ENCODE data around the gene RAP1GAP. TPM values are rescaled to one million over a fixed set of nuclear protein-coding genes. Genes with fewer than 3 reads are reported as not detected.
"Not testable (repeated sequence)": the region's sequence is repeated elsewhere in the genome, so short reads cannot be mapped to it uniquely, and the experiment has no call there.

RAP1GAP gene
- total RNA-seq, 2 donors from 2014 or later: 46.5 to 104 TPM

DNA sequence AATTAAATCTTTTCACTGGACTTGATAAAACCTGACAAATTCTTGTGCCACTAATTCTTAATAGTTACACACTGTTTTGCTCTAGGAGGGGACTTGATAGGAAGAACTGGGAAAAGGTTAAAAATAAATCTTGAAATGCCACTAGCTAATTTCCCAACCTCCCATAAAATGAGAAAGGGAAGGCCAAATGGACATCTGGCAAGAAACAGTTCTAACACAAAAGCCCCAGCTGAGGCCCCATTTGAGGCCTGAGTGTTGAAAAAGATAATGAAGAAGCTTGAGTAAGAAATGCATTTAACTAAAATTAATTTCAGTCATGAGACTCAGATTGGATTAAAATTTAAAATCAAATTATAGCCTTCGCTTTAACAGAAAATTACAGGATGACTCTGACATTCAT is 11.2 kb upstream of the RAP1GAP start:
- no peak overlapping the region for H3K4me3 ChIP-seq
- no peaks in the 10 kb centered on the region for H3K4me1 ChIP-seq
- 97 to 100% methylated on average over 1 of the region's 1 CpG for WGBS, 2 donors
- intact Hi-C loops (cut with DNase I): no loop called here
- TF ChIP-seq POLR2A (IDR thresholded peaks at IDR 0.05): no peak
- TF ChIP-seq, protein P1, sequence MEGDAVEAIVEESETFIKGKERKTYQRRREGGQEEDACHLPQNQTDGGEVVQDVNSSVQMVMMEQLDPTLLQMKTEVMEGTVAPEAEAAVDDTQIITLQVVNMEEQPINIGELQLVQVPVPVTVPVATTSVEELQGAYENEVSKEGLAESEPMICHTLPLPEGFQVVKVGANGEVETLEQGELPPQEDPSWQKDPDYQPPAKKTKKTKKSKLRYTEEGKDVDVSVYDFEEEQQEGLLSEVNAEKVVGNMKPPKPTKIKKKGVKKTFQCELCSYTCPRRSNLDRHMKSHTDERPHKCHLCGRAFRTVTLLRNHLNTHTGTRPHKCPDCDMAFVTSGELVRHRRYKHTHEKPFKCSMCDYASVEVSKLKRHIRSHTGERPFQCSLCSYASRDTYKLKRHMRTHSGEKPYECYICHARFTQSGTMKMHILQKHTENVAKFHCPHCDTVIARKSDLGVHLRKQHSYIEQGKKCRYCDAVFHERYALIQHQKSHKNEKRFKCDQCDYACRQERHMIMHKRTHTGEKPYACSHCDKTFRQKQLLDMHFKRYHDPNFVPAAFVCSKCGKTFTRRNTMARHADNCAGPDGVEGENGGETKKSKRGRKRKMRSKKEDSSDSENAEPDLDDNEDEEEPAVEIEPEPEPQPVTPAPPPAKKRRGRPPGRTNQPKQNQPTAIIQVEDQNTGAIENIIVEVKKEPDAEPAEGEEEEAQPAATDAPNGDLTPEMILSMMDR (IDR thresholded peaks at IDR 0.05): no peak
- no peak for ATAC-seq
- no peak overlapping the region for H3K27ac ChIP-seq
- no peaks in the 10 kb centered on the region for H3K9me3 ChIP-seq
- DNase-seq: no peak
- H3K27me3 ChIP-seq: no peaks in the 10 kb centered on the region
- peaks cover 0 to 2% of the 10 kb centered on the region in 2 donors for H3K36me3 ChIP-seq (replicated peaks in 1 of 2; ENCODE audit: insufficient read depth in 1 of 2, low read depth in 2 of 2)

GRCh38 chr1:21677168-21677567 is 8.0 kb upstream of the RAP1GAP start:
- Histone ChIP-seq H3K27ac (no peak overlapping the region), H3K36me3 (replicated peaks in 1 of 2; ENCODE audit: insufficient read depth in 1 of 2, low read depth in 2 of 2) (peaks cover 0 to 2% of the 10 kb centered on the region in 2 donors), H3K9me3 (no peaks in the 10 kb centered on the region), H3K4me1 (peaks cover 17% of the 10 kb centered on the region), H3K4me3 (no peak overlapping the region), H3K27me3 (no peaks in the 10 kb centered on the region)
- DNase-seq (no peak), ATAC-seq (no peak)
- WGBS, 2 donors: 82 to 83% methylated on average over 6 of the region's 6 CpGs
- no peak for TF ChIP-seq POLR2A (IDR thresholded peaks at IDR 0.05)
- TF ChIP-seq, protein P1 (IDR thresholded peaks at IDR 0.05): no peak
- intact Hi-C loops (cut with DNase I): no loop called here

DNA sequence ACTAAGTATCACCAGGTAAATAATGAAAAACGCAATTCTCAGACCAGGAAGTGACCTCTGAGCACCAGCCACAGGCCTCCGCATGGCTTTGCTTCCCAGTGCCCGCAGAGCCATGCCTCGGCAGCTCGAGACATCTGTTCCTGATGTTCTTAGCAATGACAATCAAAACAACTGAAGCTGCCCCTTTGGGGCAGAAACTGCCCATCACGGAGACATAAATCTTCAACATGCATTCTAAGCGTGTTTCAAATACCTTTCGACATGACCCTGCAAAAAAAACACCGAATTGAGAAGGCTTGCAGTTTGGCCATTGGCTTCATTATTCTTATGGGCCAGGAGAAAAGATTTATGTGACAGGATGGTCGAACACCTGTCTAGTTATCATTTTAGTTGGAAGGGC is 5.8 kb upstream of the RAP1GAP start:
- no peak overlapping the region for H3K4me3 ChIP-seq
- ATAC-seq: no peak
- no peak for TF ChIP-seq POLR2A (IDR thresholded peaks at IDR 0.05)
- TF ChIP-seq, protein P1 (IDR thresholded peaks at IDR 0.05): no peak
- H3K27ac ChIP-seq: no peak overlapping the region
- DNase-seq: no peak
- H3K4me1 ChIP-seq: peaks cover 24% of the 10 kb centered on the region
- H3K36me3 ChIP-seq (replicated peaks in 1 of 2; ENCODE audit: insufficient read depth in 1 of 2, low read depth in 2 of 2): no peaks in the 10 kb centered on the region
- intact Hi-C loops (cut with DNase I): no loop called here
- 84 to 87% methylated on average over 10 of the region's 10 CpGs for WGBS, 2 donors
- no peaks in the 10 kb centered on the region for H3K9me3 ChIP-seq
- no peaks in the 10 kb centered on the region for H3K27me3 ChIP-seq

GRCh38 chr1:21673853-21674252 is 4.7 kb upstream of the RAP1GAP start:
- ATAC-seq; intact Hi-C loops (cut with DNase I); H3K27me3 ChIP-seq; H3K4me3 ChIP-seq; H3K36me3 ChIP-seq (replicated peaks in 1 of 2; ENCODE audit: insufficient read depth in 1 of 2, low read depth in 2 of 2); DNase-seq; H3K9me3 ChIP-seq: not testable (repeated sequence)
- peak overlapping the region in 3 of 4 donors; percentile 43 to 63 (median 59) for H3K27ac ChIP-seq
- 94 to 97% methylated on average over 5 to 7 of the region's 7 CpGs for WGBS, 2 donors
- peaks cover 35% of the 10 kb centered on the region for H3K4me1 ChIP-seq

- WGBS, 2 donors: 10 to 13% methylated on average over 6 to 9 of the region's 9 CpGs
- H3K9me3 ChIP-seq: no peaks in the 10 kb centered on the region
Measured at GRCh38 chr1:21673277-21673780, 4.2 kb upstream of the RAP1GAP start.

More at GRCh38 chr1:21673277-21673780, 4.2 kb upstream of the RAP1GAP start:
- no peaks in the 10 kb centered on the region for H3K36me3 ChIP-seq (replicated peaks in 1 of 2; ENCODE audit: insufficient read depth in 1 of 2, low read depth in 2 of 2)
- peak overlapping the region in 3 of 4 donors; percentile 43 to 63 (median 59) for H3K27ac ChIP-seq
- TF ChIP-seq POLR2A (IDR thresholded peaks at IDR 0.05): no peak
- TF ChIP-seq, protein P1 (IDR thresholded peaks at IDR 0.05): no peak
- peak; percentile 61 to 85 (median 75) for DNase-seq
- H3K4me3 ChIP-seq: no peak overlapping the region
- H3K4me1 ChIP-seq: peaks cover 40% of the 10 kb centered on the region
- intact Hi-C loops (cut with DNase I): no loop called here
- no peaks in the 10 kb centered on the region for H3K27me3 ChIP-seq
- peak; percentile 54 for ATAC-seq
